Left renal pelvis (tissue), 4 donors: ENCODE results near the gene GMIP. TPM values are rescaled to one million over a fixed set of nuclear protein-coding genes. Genes with fewer than 3 reads are reported as not detected.
"Not testable (repeated sequence)": the region's sequence is repeated elsewhere in the genome, so short reads cannot be mapped to it uniquely, and the experiment has no call there.

Source experiments
- DNase-seq, 4 donors: peaks; one replicate each; pipeline ENCODE4 v3.0.0-alpha.2; 2013; ENCODE audit warnings: low read depth in 4 of 4, low spot score in 3 of 4
- polyA plus RNA-seq, 4 donors: library from polyadenylated mRNA; unstranded; fragments of 120-200 nt; gene quantifications; one replicate each; pipeline ENCODE4 v1.2.1, GENCODE V29; 2013; ENCODE audit not compliant: insufficient read length in 4 of 4

Gene GMIP
- polyA plus RNA-seq, 4 donors, result 2.9 to 6.7 (median 5.1) TPM

DNA sequence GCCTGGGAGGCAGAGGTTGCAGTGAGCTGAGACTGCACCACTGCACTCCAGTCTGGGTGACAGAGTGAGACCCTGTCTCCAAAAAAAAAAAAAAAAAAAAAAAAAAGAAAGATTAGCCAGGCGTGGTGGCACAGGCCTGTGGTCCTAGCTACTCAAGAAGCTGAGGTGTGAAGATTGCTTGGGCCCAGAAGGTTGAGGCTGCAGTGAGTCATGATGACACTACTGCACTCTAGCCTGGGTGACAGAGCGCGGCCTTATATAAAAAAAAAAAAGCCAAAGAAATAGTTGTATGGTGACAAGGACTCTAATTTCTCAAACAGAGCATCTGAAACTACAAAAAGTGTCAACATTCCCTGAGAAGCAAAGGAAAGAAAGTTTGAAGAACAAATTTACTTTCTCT is 28.4 kb downstream of the GMIP start:
- no peak for DNase-seq

DNA sequence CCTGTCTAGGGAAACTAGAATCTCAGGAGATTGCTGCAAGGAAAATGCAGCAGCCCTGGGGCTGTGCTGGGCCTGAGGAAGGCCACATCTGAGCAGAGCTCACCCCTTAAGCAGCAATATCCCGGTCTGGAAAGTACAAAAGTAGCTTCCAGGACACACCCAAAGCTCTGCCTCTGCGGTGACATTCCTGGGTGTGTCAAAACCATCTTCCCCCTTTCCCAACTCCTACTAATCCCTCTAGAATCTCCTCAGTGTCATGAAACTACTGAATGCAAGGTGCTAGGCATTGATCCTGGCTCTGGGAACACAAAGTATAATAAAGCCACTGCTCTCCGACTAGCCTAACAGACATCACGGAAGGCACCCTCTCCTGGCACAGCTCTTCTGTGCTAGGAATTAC is 30.0 kb downstream of the GMIP start:
- DNase-seq, result no peak

DNA sequence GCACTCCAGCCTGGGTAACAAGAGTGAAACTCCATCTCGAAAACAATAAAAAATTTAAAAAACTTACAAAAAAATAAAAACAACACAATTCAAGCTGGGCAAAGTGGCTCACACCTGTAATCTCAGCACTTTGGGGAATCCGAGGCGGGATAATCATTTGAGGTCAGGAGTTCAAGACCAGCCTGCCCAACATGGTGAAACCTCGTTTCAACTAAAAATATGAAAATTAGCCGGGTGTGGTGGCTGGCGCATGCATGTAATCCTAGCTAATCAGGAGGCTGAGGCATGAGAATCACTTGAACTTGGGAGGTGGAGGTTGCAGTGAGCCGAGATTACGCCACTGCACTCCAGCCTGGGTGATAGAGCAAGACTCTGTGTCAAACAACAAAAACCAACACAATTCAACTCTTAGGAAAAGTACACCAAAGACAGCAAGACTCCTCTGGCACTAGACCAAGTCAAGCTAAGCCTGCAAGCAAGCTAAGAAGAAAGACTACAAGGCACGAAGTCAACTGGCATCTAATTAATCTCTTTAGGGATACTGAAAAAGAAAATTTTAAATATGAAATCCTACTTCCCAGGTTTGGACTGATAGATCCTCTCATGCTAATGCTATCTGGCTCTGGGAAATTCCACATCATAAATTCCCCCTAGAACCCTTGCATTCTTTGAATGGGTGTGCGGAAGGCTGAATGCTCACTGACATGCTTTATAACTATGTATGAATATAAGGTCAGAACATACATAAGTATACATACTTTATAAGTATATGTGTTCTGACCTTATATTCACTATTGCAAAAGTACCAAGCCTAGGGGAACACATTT is 32.9 kb downstream of the GMIP start:
- no peak for DNase-seq

DNA sequence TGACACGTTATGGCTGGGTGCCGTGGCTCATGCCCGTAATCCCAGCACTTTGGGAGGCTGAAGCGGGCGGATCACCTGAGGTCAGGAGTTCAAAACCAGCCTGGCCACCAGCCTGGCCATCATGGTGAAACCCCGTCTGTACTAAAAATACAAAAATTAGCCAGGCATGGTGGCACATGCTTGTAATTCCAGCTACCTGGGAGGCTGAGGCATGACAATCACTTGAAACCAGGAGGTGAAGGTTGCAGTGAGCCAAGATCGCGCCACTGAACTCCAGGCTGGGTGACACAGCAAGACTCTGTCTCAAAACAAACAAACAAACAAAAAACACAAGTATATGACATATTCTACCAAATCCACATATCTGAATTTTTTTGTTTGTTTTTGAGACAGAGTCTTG is 36.8 kb downstream of the GMIP start:
- not testable (repeated sequence) for DNase-seq

DNA sequence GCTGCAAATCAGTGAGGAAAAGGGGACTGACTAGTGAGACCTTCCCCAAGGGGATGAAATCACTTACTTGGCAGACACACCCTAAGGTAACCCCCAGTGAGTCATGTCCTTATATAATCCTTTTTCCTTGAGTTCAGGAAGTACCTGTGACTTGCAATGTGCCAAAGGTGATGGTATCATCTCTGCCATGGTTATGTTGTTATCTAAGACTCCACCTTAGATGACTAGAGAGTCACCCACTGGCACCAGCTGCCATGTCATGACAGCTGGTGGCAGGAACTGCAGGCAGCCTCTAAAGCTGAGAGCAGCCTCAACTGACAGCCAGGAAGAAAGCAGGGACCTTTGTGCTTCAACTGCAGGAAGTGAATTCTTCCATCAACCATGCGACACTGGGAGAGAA is 37.4 kb downstream of the GMIP start:
- DNase-seq, result no peak

DNA sequence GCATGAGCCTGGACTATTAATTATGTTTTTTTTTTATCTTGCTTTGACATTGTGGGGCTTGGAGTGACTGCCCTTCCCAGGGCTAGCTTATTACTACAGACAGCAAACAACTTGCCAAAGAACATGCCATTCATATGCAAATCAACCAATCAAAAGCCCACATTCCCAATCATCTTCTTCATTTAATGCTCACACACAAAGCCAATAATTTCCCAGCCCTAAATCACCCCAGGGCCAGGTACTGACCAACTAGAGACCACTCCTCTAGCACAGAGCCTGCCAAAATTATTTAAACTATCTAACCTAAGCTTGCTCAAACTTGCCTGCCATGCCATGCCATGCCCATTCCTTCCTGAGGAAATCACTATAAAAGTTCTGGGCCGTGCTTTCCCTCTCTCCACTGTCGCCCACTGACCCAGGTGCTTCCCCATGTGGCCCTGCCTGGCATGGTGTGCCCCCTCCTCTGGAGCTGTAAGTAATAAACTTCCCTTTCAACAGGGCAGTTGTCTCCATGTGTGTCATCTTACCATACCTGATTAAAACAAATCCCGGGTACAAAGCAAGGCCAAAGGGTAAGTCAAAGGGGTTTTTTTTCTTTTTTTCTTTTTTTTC is 40.6 kb downstream of the GMIP start:
- DNase-seq, result no peak

DNA sequence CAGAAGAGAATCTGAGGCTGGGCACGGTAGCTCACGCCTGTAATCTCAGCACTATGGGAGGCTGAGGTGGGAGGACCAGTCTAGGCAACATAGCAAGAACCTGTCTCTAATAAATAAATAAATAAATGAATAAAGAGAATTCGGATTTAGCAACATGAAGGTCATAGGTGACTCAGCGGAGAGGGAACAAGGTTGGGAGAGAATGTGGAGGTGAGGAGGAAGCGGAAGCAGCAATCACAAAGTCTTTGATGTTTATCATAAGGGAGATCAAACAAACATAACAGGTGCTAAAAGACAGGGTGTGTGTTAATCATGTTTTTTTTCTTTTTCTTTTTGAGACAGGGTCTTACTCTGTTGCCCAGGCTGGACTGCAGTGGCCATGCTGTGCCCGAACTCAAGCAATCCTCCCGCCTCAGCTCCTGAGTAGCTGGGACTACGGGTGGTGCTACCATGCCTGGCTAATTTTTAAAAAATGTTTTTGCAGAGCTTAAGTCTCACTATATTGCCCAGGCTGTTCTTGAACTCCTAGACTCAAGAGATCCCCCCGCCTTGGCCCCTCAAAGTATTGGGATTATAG is 41.2 kb downstream of the GMIP start:
- DNase-seq, result no peak

DNA sequence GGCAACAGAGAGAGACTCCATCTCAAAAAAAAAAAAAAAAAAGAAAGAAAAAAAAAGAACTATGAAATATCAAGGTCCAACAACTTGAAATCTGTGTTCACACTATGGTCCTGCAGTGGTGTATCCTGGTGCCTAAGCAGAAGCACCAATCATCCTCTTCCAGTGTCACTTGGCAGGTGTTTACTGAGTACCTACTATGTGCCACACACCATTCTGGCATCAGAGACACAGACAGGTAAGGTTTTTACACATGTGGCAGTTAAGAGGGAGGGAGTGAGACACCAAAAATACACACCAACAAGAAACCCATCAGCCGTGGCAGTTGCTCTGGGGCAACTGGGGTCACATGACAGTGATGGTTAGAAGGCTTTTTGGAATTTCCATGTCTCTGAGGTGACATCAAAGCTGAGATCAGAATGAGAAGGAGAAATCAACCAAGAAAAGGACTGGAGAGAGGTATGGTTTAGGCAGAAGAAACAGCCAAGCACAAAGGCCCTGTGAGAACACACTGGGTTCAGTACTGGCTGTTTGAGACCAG is 42.6 kb downstream of the GMIP start:
- no peak for DNase-seq

DNA sequence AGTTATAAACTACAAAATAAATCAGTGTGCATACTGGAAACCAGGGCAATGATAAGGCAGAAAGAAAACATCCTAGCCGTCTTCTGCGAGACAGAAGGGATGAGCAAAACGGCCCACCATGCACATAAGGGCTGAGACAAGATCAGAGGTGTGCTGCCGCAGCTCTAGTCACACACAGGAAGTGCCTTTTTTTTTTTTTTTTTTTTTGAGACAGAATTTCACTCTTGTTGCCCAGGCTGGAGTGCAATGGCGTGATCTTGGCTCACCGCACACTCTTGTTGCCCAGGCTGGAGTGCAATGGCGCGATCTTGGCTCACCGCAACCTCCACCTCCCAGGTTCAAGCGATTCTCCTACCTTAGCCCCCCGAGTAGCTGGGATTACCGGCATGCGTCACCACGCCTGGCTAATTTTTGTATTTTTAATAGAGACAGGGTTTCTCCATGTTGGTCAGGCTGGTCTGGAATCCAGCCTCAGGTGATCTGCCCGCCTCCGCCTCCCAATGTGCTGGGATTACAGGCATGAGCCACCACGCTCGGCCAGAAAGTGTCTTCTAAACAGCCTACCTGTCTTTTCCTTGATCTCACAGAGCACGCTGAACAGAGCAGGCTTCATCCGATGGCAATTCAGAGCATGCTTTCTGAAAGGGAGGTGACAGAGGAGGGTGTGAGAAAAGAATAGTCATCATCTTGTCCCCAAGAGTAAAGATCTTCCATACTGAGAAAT is 44.6 kb downstream of the GMIP start:
- DNase-seq, result not testable (repeated sequence)

DNA sequence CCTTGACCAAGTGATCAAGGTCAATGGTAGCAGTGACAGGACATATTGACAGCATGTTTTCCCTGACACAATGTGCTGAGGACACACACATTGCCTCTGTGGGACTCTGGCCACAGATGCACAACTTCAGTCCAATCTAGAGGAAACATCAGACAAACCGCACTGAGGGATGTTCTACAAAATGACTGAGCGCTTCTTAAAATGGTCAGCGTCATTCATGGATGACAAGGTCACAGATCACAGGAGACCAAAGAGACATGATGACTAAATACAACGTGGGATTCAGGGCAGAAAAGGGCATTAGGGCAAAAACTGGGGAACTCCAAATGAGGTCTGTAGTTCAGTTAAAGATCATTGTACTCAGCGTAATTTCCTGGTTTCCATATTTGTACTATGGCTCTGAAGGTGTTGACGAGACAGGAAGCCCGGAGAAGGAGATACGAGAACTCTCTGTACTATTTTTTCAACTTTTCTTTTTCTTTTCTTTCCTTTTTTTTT is 45.6 kb downstream of the GMIP start:
- no peak for DNase-seq

DNA sequence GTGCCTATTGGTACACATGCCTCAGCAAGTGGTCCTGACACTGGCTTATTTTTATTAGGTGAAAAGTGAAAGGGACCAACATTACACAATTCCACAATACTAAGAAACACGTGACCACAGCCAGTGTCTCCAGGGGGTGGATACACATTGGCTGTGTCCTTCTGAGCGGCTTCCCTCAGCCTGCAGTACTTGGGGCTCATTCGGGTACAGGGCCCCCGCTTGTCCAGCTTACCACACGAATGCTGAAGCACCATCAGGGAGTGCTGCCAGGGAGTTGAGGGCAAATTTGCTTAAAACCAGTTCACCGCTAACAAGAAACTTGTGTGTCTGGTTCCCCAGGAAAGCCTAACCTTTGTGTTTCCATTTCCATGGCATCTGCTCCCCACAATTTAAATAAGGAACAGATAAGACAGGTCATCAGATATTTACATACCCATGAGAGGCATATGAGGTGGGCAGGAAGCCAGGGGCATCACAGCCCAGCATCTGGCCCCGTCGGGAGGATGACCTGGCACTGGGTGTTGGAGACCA is 48.2 kb downstream of the GMIP start:
- DNase-seq, result no peak

DNA sequence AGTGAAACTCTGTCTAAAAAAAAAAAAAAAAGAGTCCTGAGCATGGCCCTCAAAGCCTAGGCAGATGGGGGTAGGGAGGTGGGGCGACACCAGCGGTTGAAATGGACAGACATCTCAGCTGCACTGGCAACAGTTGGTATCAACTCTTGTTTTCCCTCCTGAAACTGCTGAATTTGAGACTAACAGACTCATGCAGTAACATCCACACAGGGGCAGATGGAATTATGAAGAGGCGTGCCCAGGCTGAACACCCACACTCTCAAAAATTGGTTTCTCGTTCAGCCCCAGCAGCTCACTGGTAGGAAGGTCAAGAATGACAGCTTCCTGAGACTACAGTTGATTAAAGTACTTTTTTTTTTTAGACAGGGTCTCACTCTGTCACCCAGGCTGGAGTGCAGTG is 49.1 kb downstream of the GMIP start:
- no peak for DNase-seq

DNA sequence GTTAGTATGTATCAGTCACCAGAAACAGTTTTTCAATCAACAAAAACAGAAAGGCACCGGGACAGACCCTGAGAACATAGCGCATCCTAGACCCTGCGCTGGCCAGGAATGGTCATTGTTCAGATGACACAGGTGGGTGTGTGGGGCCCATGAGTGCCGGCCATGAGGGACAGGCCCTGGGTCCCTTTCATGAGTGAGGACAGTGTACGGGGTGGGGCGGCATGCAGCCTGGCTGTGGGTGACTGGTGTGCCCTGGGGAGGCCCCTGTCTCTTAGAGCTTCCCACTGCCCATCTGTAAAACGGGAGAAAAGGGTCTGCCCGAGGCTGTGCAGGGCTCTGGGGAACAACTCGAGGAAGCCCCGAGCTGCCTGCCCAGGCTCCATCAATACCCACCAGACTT is 50.8 kb downstream of the GMIP start:
- DNase-seq, result no peak

DNA sequence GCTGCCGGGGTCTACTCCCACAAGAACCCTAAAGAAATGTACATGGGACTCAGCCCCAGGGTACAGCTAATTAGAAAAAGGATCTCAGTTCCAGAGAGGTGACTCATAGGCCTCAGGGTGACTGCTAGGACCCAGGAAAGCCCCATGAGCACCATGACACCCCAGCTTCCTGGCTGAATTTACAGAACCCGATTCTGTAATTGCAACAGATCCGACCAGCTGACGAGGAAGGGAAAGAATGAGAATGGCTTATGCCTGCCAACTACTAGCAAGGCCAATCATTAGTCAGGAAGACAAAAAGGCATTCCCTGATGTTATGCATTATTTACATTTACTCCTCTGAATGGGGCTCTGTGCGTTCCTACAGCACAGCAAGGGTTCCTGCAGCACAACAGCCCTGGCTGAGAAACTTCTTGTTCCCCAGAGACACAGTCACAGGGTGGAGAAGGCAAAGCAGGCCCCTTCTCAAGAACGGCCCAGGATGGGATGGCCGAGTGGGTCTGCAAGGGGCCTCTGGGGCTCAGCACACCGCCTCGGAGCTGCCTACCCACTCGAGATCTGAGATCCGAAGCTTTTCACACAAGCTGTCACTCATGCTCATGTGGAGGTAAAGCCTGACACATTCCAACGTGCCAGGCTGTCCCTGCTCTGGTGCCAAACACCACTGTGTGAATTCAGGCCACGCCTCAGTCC is 52.2 kb downstream of the GMIP start:
- no peak for DNase-seq

DNA sequence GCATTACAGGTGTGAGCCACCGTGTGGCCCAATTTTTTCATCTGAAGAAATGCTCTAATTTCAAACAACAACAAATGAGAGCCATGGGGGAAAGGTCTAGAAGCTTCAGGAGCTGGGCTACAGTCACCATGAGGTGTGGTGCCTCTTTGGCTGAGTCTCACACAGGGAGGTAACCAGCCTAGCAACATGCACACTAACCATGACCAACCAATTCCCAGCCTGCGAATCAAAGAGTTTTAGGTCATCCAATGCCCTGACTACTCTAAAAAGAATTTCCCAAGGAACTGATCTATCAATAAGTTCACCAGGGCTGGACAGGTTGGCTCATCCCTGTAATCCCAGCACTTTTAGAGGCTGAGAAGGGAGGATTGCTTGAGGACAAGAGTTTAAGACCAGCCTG is 54.9 kb downstream of the GMIP start:
- DNase-seq, result no peak

DNA sequence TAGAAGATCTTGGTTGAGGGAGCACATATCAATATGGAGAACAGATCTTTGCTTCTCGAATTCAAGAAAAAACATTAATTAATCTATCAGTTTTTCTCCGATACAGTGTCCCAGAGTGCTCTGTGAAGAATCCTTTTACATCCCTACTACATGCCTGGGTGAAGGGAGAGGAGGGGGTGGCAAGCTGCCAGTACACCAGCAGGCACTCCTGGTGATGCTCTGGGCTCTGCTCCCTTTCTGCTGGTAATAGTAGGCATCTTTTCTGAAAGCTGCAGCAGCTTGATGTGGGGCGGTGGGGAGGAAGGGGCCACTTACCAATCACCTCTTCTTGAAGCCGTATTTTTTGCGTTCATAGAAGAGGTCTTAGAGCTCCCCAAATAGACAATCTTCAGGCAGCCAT is 55.7 kb downstream of the GMIP start:
- DNase-seq, result no peak

DNA sequence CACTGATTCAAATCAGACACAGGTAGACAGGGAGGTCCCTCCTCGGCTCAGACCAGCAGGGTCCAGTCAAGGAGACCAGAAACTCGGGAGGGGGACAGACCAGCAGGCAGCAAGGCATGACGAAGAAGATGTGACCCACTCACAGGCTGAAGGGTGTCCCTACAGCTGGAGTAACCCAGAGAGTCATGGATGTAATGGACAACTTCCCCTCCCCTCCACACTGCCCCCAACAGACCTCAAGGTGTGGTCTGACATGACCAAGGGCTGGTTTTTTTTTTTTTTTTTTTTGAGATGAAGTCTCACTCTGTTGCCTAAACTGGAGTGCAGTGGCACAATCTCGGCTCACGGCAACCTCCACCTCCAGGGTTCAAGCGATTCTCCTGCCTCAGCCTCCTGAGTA is 59.1 kb downstream of the GMIP start:
- no peak for DNase-seq

DNA sequence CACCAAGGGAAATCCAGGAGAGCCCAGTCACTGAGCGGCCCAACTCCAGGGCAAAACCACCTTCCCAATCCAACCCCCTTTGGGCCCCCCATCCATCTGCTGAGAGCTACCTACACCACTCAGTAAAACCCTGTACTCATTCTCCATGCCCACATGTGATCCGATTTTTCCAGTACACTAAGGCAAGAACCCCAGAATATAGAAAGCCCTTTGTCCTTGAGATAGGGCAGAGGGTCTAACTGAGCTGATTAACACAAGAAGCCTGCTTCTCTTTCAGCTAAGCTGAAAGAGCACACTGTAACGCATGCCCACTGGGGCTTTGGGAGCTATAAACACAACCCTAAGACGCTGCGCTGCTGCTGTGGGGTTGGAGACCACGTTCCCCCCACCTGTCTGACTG is 61.0 kb downstream of the GMIP start:
- DNase-seq, result no peak

DNA sequence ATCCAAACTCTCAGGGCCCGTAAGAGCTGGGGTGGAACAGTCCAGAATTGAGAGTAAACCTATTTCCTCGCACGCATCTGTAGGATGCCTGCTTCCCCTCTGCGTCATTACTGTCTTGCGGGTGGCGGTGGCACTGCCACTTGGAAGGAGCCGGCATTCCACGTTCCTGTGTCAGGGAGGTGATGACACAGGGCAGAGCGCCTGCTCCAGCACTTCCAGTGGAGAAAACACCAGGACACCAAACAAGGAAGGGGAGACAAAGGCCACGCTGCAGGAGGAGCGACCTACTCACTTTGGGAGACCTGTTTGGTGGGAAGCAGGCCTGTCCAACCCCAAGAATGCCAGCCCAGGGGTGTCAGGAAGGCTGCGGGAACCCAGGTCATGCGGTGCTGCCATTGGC is 62.1 kb downstream of the GMIP start:
- DNase-seq, result no peak

DNA sequence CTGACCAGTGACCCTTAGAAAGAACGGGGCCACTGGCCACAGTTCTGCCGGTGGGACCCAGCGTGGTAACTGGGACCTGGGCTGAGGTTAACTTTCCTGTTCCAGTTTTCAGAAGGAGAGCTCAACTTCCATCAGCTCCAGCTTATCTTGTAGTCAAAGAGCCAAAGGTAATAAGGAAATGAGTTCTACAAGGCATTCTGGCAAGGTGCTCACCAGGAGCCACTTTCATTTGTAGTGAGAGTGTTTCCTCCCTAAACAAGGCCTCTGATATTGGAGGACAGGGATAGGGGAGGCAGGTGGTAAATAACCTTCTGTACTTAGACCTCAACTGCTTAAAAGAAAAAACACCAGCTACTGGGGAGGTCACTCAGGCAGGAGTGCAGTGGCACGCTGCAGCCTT is 63.0 kb downstream of the GMIP start:
- DNase-seq, result no peak
